HepG2 (cell line): ENCODE data around the gene PPP1CB. TPM values are rescaled to one million over a fixed set of nuclear protein-coding genes. Genes with fewer than 3 reads are reported as not detected.

Experiments used
- EZH2 ChIP-seq: conservative IDR thresholded peaks from 2 replicates; pipeline ENCODE4 v1.6.1; 2012; ENCODE audit warnings: mild to moderate bottlenecking, low read depth, low read length, moderate library complexity
- HDAC2 ChIP-seq: sonication (generic); formaldehyde crosslinking; IDR thresholded peaks from 2 replicates; pipeline ENCODE4 v1.4.0; 2020; ENCODE audit warnings: missing genetic modification reagents
- KLF13 ChIP-seq: sonication (generic); formaldehyde crosslinking; IDR thresholded peaks from 2 replicates; pipeline ENCODE4 v1.4.0; 2020; ENCODE audit warnings: mild to moderate bottlenecking, missing genetic modification reagents
- MYNN ChIP-seq: sonication (generic); formaldehyde crosslinking; IDR thresholded peaks from 2 replicates; pipeline ENCODE4 v1.4.0; 2020; ENCODE audit warnings: mild to moderate bottlenecking, low read depth, missing genetic modification reagents
- NFYC ChIP-seq: IDR thresholded peaks from 2 replicates; pipeline ENCODE4 v1.6.1; 2016; ENCODE audit warnings: missing genetic modification reagents, missing compliant biosample characterization
- SCMH1 ChIP-seq: sonication (generic); formaldehyde crosslinking; IDR thresholded peaks from 2 replicates; pipeline ENCODE4 v1.9.0; 2021; ENCODE audit warnings: missing genetic modification reagents, mild to moderate bottlenecking, borderline replicate concordance
- ZNF496 ChIP-seq: sonication (generic); formaldehyde crosslinking; IDR thresholded peaks from 2 replicates; pipeline ENCODE4 v1.8.1; 2023; ENCODE audit warnings: mild to moderate bottlenecking, moderate library complexity, missing genetic modification reagents; ENCODE audit not compliant: insufficient replicate concordance
- ZNF670 ChIP-seq: sonication (generic); formaldehyde crosslinking; IDR thresholded peaks from 2 replicates; pipeline ENCODE4 v1.8.0; 2022; ENCODE audit warnings: mild to moderate bottlenecking, missing genetic modification reagents, borderline replicate concordance
- ZNF746 ChIP-seq: sonication (generic); formaldehyde crosslinking; IDR thresholded peaks from 2 replicates; pipeline ENCODE4 v1.8.0; 2022; ENCODE audit warnings: mild to moderate bottlenecking, missing genetic modification reagents
- ZNF773 ChIP-seq: sonication (generic); formaldehyde crosslinking; IDR thresholded peaks from 2 replicates; pipeline ENCODE4 v1.4.0; 2020; ENCODE audit warnings: missing genetic modification reagents, borderline replicate concordance
- polyA plus RNA-seq, 8 experiments: library from polyadenylated mRNA; depleted of rRNA in 3 of 8; stranded (reverse) in 7 of 8; unstranded in 1 of 8; fragments of >200 nt; fragmentation: Illumina TruSeq in 4 of 8; extraction: Trizol in 4 of 8; gene quantifications; 2 replicates each; pipeline versions ENCODE4 v1.2.1 to v1.2.3, GENCODE V29; 2011 to 2016; ENCODE audit warnings: low read depth in 4 of 8, missing spikeins in 1 of 8, mixed read lengths in 1 of 8; ENCODE audit not compliant: insufficient read depth in 1 of 8
- total RNA-seq, 5 experiments: library from RNA; depleted of rRNA; stranded (reverse); fragments of >200 nt; fragmentation: Illumina TruSeq; extraction: Trizol; gene quantifications; 2 replicates each; pipeline ENCODE4 v1.2.3, GENCODE V29; 2016; ENCODE audit warnings: low read depth in 1 of 5
- TF ChIP-seq, protein P1 (sequence below): IDR thresholded peaks from 2 replicates; pipeline ENCODE4 v1.6.1; 2016; ENCODE audit warnings: low read depth, missing genetic modification reagents, missing compliant biosample characterization
- TF ChIP-seq, protein P2 (sequence below): IDR thresholded peaks from 2 replicates; pipeline ENCODE4 v1.6.1; 2016
- TF ChIP-seq, protein P3 (sequence below): sonication (generic); formaldehyde crosslinking; IDR thresholded peaks from 2 replicates; pipeline ENCODE4 v1.8.1; 2022; ENCODE audit warnings: low read depth, mild to moderate bottlenecking, missing genetic modification reagents
- TF ChIP-seq, protein P4 (sequence below): sonication (generic); formaldehyde crosslinking; IDR thresholded peaks from 2 replicates; pipeline ENCODE4 v1.4.0; 2020; ENCODE audit warnings: mild to moderate bottlenecking, missing genetic modification reagents
- TF ChIP-seq, protein P5 (sequence below): sonication (generic); formaldehyde crosslinking; conservative IDR thresholded peaks from 2 replicates; pipeline ENCODE4 v1.8.0; 2022; ENCODE audit warnings: mild to moderate bottlenecking, moderate library complexity, missing genetic modification reagents

The PPP1CB gene
- total and polyA plus RNA-seq, 2 of the 13 experiments (the other 11 are each of a cell fraction or from before 2014, with no cell fraction given), result 46.9 to 109 TPM

DNA sequence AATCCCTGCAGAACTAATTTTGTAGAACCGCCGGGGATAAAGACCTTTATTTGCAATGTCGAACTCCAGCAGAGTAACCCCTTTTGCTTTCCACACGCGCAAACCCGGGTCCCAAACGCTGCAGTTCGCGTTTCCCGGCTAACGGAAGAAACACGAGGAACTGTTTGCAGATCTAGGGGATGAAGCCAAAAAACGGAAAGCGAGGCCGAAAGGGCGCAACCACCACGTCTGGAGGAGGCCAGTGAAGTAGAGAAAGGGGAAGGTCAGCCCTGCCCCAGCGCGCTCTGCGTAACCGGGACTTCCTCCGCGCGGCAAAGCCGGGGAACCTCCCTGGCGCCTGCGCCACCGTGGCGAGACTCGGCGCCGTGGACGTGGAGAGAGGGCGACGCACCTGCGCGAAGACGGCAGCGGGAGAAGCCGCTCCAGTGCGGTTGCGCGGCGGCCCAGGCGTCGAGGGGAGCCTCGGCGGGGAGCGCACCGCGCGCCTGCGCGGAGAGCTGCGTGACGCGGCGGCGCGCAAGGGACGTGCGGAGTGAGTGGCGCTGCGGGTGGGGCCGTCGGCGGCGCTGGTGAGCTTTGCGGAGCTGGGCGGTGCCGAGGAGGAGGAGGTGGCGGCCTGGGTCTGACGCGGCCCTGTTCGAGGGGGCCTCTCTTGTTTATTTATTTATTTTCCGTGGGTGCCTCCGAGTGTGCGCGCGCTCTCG is at the start of gene PPP1CB (continued):
- TF ChIP-seq, protein P1, sequence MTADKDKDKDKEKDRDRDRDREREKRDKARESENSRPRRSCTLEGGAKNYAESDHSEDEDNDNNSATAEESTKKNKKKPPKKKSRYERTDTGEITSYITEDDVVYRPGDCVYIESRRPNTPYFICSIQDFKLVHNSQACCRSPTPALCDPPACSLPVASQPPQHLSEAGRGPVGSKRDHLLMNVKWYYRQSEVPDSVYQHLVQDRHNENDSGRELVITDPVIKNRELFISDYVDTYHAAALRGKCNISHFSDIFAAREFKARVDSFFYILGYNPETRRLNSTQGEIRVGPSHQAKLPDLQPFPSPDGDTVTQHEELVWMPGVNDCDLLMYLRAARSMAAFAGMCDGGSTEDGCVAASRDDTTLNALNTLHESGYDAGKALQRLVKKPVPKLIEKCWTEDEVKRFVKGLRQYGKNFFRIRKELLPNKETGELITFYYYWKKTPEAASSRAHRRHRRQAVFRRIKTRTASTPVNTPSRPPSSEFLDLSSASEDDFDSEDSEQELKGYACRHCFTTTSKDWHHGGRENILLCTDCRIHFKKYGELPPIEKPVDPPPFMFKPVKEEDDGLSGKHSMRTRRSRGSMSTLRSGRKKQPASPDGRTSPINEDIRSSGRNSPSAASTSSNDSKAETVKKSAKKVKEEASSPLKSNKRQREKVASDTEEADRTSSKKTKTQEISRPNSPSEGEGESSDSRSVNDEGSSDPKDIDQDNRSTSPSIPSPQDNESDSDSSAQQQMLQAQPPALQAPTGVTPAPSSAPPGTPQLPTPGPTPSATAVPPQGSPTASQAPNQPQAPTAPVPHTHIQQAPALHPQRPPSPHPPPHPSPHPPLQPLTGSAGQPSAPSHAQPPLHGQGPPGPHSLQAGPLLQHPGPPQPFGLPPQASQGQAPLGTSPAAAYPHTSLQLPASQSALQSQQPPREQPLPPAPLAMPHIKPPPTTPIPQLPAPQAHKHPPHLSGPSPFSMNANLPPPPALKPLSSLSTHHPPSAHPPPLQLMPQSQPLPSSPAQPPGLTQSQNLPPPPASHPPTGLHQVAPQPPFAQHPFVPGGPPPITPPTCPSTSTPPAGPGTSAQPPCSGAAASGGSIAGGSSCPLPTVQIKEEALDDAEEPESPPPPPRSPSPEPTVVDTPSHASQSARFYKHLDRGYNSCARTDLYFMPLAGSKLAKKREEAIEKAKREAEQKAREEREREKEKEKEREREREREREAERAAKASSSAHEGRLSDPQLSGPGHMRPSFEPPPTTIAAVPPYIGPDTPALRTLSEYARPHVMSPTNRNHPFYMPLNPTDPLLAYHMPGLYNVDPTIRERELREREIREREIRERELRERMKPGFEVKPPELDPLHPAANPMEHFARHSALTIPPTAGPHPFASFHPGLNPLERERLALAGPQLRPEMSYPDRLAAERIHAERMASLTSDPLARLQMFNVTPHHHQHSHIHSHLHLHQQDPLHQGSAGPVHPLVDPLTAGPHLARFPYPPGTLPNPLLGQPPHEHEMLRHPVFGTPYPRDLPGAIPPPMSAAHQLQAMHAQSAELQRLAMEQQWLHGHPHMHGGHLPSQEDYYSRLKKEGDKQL (CRISPR knock-in tag), result 0 out of 2 replicates have a peak, but pooled peaks have one; percentile 15
- TF ChIP-seq NFYC (CRISPR knock-in tag) (peak; percentile 52), SCMH1 (no peak), ZNF746 (CRISPR knock-in tag) (0 out of 2 replicates have a peak, but pooled peaks have one; percentile 12), ZNF773 (CRISPR knock-in tag) (peak; percentile 78; the same call in 1 of the 2 replicates), KLF13 (peak; percentile 83; the same call in 1 of the 2 replicates), ZNF496 (CRISPR knock-in tag) (no peak), EZH2 (no peak), ZNF670 (peak; percentile 87; the same call in 1 of the 2 replicates), HDAC2 (CRISPR knock-in tag) (peak; percentile 92), MYNN (CRISPR knock-in tag) (peak; percentile 86; the same call in 1 of the 2 replicates)
- TF ChIP-seq, protein P2, sequence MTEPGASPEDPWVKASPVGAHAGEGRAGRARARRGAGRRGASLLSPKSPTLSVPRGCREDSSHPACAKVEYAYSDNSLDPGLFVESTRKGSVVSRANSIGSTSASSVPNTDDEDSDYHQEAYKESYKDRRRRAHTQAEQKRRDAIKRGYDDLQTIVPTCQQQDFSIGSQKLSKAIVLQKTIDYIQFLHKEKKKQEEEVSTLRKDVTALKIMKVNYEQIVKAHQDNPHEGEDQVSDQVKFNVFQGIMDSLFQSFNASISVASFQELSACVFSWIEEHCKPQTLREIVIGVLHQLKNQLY (CRISPR knock-in tag), result peak; percentile 55; the same call in 1 of the 2 replicates
- TF ChIP-seq, protein P3, sequence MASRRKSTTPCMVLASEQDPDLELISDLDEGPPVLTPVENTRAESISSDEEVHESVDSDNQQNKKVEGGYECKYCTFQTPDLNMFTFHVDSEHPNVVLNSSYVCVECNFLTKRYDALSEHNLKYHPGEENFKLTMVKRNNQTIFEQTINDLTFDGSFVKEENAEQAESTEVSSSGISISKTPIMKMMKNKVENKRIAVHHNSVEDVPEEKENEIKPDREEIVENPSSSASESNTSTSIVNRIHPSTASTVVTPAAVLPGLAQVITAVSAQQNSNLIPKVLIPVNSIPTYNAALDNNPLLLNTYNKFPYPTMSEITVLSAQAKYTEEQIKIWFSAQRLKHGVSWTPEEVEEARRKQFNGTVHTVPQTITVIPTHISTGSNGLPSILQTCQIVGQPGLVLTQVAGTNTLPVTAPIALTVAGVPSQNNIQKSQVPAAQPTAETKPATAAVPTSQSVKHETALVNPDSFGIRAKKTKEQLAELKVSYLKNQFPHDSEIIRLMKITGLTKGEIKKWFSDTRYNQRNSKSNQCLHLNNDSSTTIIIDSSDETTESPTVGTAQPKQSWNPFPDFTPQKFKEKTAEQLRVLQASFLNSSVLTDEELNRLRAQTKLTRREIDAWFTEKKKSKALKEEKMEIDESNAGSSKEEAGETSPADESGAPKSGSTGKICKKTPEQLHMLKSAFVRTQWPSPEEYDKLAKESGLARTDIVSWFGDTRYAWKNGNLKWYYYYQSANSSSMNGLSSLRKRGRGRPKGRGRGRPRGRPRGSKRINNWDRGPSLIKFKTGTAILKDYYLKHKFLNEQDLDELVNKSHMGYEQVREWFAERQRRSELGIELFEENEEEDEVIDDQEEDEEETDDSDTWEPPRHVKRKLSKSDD (CRISPR knock-in tag), result peak; percentile 69; the same call in 1 of the 2 replicates
- TF ChIP-seq, protein P4, sequence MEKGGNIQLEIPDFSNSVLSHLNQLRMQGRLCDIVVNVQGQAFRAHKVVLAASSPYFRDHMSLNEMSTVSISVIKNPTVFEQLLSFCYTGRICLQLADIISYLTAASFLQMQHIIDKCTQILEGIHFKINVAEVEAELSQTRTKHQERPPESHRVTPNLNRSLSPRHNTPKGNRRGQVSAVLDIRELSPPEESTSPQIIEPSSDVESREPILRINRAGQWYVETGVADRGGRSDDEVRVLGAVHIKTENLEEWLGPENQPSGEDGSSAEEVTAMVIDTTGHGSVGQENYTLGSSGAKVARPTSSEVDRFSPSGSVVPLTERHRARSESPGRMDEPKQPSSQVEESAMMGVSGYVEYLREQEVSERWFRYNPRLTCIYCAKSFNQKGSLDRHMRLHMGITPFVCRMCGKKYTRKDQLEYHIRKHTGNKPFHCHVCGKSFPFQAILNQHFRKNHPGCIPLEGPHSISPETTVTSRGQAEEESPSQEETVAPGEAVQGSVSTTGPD (CRISPR knock-in tag), result peak; percentile 22; the same call in 1 of the 2 replicates
- TF ChIP-seq, protein P5, sequence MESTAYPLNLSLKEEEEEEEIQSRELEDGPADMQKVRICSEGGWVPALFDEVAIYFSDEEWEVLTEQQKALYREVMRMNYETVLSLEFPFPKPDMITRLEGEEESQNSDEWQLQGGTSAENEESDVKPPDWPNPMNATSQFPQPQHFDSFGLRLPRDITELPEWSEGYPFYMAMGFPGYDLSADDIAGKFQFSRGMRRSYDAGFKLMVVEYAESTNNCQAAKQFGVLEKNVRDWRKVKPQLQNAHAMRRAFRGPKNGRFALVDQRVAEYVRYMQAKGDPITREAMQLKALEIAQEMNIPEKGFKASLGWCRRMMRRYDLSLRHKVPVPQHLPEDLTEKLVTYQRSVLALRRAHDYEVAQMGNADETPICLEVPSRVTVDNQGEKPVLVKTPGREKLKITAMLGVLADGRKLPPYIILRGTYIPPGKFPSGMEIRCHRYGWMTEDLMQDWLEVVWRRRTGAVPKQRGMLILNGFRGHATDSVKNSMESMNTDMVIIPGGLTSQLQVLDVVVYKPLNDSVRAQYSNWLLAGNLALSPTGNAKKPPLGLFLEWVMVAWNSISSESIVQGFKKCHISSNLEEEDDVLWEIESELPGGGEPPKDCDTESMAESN (CRISPR knock-in tag), result peak; percentile 90
